H9 (cell line): ENCODE data around the gene CDC25B. TPM values are rescaled to one million over a fixed set of nuclear protein-coding genes. Genes with fewer than 3 reads are reported as not detected.

Experiments
- DNase-seq: peaks from one replicate; pipeline ENCODE4 v3.0.0-alpha.2; 2017
- H2AFZ ChIP-seq: one replicate; pipeline ENCODE4 v1.6.1; 2013; ENCODE audit warnings: mild to moderate bottlenecking, low read length, control low read depth, moderate library complexity
- H2AK5ac ChIP-seq: 2 replicates; pipeline ENCODE4 v1.6.1; 2013; ENCODE audit warnings: low read length, control low read depth, mixed read lengths; ENCODE audit not compliant: insufficient read length
- H2BK120ac ChIP-seq: one replicate; pipeline ENCODE4 v1.6.1; 2013; ENCODE audit warnings: low read depth, mild to moderate bottlenecking, low read length, control low read depth, inconsistent platforms; ENCODE audit not compliant: poor library complexity, severe bottlenecking
- H2BK12ac ChIP-seq: 2 replicates; pipeline ENCODE4 v1.6.1; 2013; ENCODE audit warnings: low read length, control low read depth, mixed read lengths, low read depth; ENCODE audit not compliant: insufficient read length
- H2BK15ac ChIP-seq: 2 replicates; pipeline ENCODE4 v1.6.1; 2013; ENCODE audit warnings: low read depth, low read length, control low read depth
- H2BK20ac ChIP-seq: one replicate; pipeline ENCODE4 v1.6.1; 2013; ENCODE audit warnings: low read depth, mild to moderate bottlenecking, low read length, control low read depth, inconsistent platforms; ENCODE audit not compliant: poor library complexity, severe bottlenecking
- H2BK5ac ChIP-seq: 2 replicates; pipeline ENCODE4 v1.6.1; 2013; ENCODE audit warnings: low read length, control low read depth, mixed read lengths; ENCODE audit not compliant: insufficient read length
- H3K14ac ChIP-seq: 2 replicates; pipeline ENCODE4 v1.6.1; 2013; ENCODE audit warnings: low read length, control low read depth; ENCODE audit not compliant: insufficient read depth
- H3K18ac ChIP-seq: 2 replicates; pipeline ENCODE4 v1.6.1; 2013; ENCODE audit warnings: low read depth, mild to moderate bottlenecking, mixed read lengths, low read length, control low read depth; ENCODE audit not compliant: insufficient read length
- H3K23ac ChIP-seq: 2 replicates; pipeline ENCODE4 v1.6.1; 2013; ENCODE audit warnings: low read length, control low read depth, mixed read lengths, low read depth; ENCODE audit not compliant: insufficient read length
- H3K23me2 ChIP-seq: 2 replicates; pipeline ENCODE4 v1.6.1; 2013; ENCODE audit warnings: low read depth, mild to moderate bottlenecking, mixed read lengths, low read length, control low read depth; ENCODE audit not compliant: insufficient read length, poor library complexity, severe bottlenecking
- H3K27ac ChIP-seq: 2 replicates; pipeline ENCODE4 v1.5.1; 2013; ENCODE audit warnings: low read length, control low read depth, mixed read lengths, low read depth; ENCODE audit not compliant: insufficient read length
- H3K27me3 ChIP-seq: 2 replicates; pipeline ENCODE4 v1.6.1; 2013; ENCODE audit warnings: low read length, control low read depth, inconsistent platforms; ENCODE audit not compliant: insufficient read depth
- H3K4ac ChIP-seq: 2 replicates; pipeline ENCODE4 v1.6.1; 2013; ENCODE audit warnings: low read depth, mild to moderate bottlenecking, control low read depth, inconsistent platforms, low read length, moderate library complexity
- H3K4me1 ChIP-seq: 2 replicates; pipeline ENCODE4 v1.6.1; 2013; ENCODE audit warnings: low read length, control low read depth, inconsistent platforms; ENCODE audit not compliant: insufficient read depth
- H3K4me2 ChIP-seq: 2 replicates; pipeline ENCODE4 v1.6.1; 2013; ENCODE audit warnings: low read length, control low read depth, mixed read lengths; ENCODE audit not compliant: insufficient read length, insufficient read depth
- H3K56ac ChIP-seq: 2 replicates; pipeline ENCODE4 v1.6.1; 2013; ENCODE audit warnings: low read depth, mild to moderate bottlenecking, mixed read lengths, low read length, control low read depth; ENCODE audit not compliant: insufficient read length
- H3K79me1 ChIP-seq: 2 replicates; pipeline ENCODE4 v1.6.1; 2013; ENCODE audit warnings: low read depth, mild to moderate bottlenecking, moderate library complexity, low read length, control low read depth, inconsistent platforms; ENCODE audit not compliant: insufficient read depth, poor library complexity, severe bottlenecking
- H3K79me2 ChIP-seq: 2 replicates; pipeline ENCODE4 v1.6.1; 2013; ENCODE audit warnings: low read length, control low read depth, inconsistent platforms; ENCODE audit not compliant: insufficient read depth
- H3K9ac ChIP-seq: 2 replicates; pipeline ENCODE4 v1.6.1; 2013; ENCODE audit warnings: low read length, control low read depth, mixed read lengths; ENCODE audit not compliant: insufficient read length; ENCODE audit errors: extremely low read depth
- H3K9me3 ChIP-seq: one replicate; pipeline ENCODE4 v1.6.1; 2013; ENCODE audit warnings: low read depth, low read length, inconsistent platforms; ENCODE audit not compliant: control insufficient read depth
- H3T11ph ChIP-seq: one replicate; pipeline ENCODE4 v1.6.1; 2013; ENCODE audit warnings: mild to moderate bottlenecking, low read length, control low read depth, inconsistent platforms
- H4K20me1 ChIP-seq: one replicate; pipeline ENCODE4 v1.6.1; 2013; ENCODE audit not compliant: control insufficient read depth, insufficient read length, insufficient read depth
- H4K5ac ChIP-seq: 2 replicates; pipeline ENCODE4 v1.6.1; 2013; ENCODE audit warnings: low read depth, mild to moderate bottlenecking, mixed read lengths, low read length, control low read depth; ENCODE audit not compliant: insufficient read length
- H4K8ac ChIP-seq: replicated peaks from 2 replicates; pipeline ENCODE4 v1.6.1; 2013; ENCODE audit warnings: low read length, control low read depth, mixed read lengths, low read depth; ENCODE audit not compliant: insufficient read length
- H4K91ac ChIP-seq: 2 replicates; pipeline ENCODE4 v1.6.1; 2013; ENCODE audit warnings: low read depth, mild to moderate bottlenecking, moderate library complexity, mixed read lengths, low read length, control low read depth; ENCODE audit not compliant: insufficient read length
- H3K27ac Mint-ChIP-seq, 3 experiments: 2 replicates in 2 of 3; 3 replicates in 1 of 3; pipeline ENCODE4 v1.8.0; 2020 to 2021; ENCODE audit warnings: mixed read lengths in 3 of 3, mild to moderate bottlenecking in 1 of 3, moderate library complexity in 1 of 3
- H3K27me3 Mint-ChIP-seq: 2 replicates; pipeline ENCODE4 v1.8.0; 2021; ENCODE audit warnings: low read depth, mild to moderate bottlenecking, moderate library complexity, mixed read lengths
- H3K36me3 Mint-ChIP-seq, 3 experiments: 2 replicates in 2 of 3; 3 replicates in 1 of 3; pipeline ENCODE4 v1.8.0; 2020 to 2021; ENCODE audit warnings: low read depth in 3 of 3, mixed read lengths in 3 of 3; ENCODE audit not compliant: insufficient read depth in 1 of 3
- H3K4me1 Mint-ChIP-seq, 2 experiments: 2 replicates each; pipeline ENCODE4 v1.8.0; 2020; ENCODE audit warnings: mixed read lengths in 2 of 2
- H3K4me3 Mint-ChIP-seq, 2 experiments: 2 replicates in 1 of 2; 3 replicates in 1 of 2; pipeline ENCODE4 v1.8.0; 2020 to 2021; ENCODE audit warnings: mild to moderate bottlenecking in 2 of 2, mixed read lengths in 2 of 2, moderate library complexity in 1 of 2
- H3K9me3 Mint-ChIP-seq, 2 experiments: 2 replicates in 1 of 2; 3 replicates in 1 of 2; pipeline ENCODE4 v1.8.0; 2020; ENCODE audit warnings: mild to moderate bottlenecking in 2 of 2, mixed read lengths in 2 of 2, moderate library complexity in 1 of 2
- CTCF ChIP-seq: fragments of 200-600 bp; sonication (generic); conservative IDR thresholded peaks from 3 replicates; pipeline ENCODE4 v1.8.0; 2021; ENCODE audit warnings: antibody characterized with exemption, mild to moderate bottlenecking
- WGBS: extraction: QIAGEN DNeasy Blood & Tissue Kit; methylation state at CpG from one replicate; pipeline ENCODE4 v1.1.7; 2013; ENCODE audit warnings: missing lambda C conversion rate, low lambda C conversion rate, mixed read lengths; ENCODE audit not compliant: insufficient read length; ENCODE audit errors: extremely low coverage; 5-methylcytosine and 5-hydroxymethylcytosine counted together
- total RNA-seq: library from RNA; stranded (reverse); gene quantifications from 2 replicates; pipeline ENCODE4 v1.2.1, GENCODE V29; 2021

Gene CDC25B
- total RNA-seq, 1 experiment from 2014 or later = 24.0 TPM

DNA sequence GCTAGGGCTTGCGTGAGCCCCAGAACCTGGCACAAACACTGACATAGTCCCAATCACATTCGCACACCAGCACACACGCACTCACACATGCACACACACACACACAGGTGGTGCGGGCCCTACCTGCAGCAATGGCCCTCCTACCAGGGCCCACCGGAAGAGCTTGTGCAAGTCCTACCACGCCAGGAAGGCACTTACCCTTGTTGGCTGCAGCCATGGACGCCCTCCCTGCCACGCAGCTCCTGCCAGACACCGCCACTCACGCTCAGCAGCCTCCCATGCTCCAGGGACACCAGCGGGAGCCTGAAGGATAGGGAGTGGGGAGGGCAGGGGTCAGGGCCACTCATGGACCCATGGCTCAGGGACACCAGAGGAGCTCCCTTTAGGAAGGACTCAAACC is 36.2 kb upstream of the CDC25B start:
- no peak overlapping the region for H3K4me2 ChIP-seq
- no peak overlapping the region for H2AK5ac ChIP-seq
- no peak for TF ChIP-seq CTCF
- H3T11ph ChIP-seq = no peak overlapping the region
- no peak overlapping the region for H2BK20ac ChIP-seq
- no peak overlapping the region for H4K5ac ChIP-seq
- no peak overlapping the region for H3K18ac ChIP-seq
- peaks cover 0 to 6% of the 10 kb centered on the region in 2 experiments; a peak in 3 of 4 replicates for H3K4me1 Mint-ChIP-seq
- H3K27me3 ChIP-seq = no peaks in the 10 kb centered on the region
- peaks cover 20 to 32% (median 25%) of the 10 kb centered on the region in 3 experiments; a peak in 6 of 7 replicates for H3K36me3 Mint-ChIP-seq
- no peaks in the 10 kb centered on the region for H3K79me2 ChIP-seq
- no peaks in the 10 kb centered on the region for H3K9me3 Mint-ChIP-seq
- H3K79me1 ChIP-seq = peaks cover 3% of the 10 kb centered on the region
- H4K8ac ChIP-seq = no peak overlapping the region
- H3K14ac ChIP-seq = no peak overlapping the region; the same call in 1 of the 2 replicates
- H3K9ac ChIP-seq = no peak overlapping the region
- peak overlapping the region in 1 of 2 experiments; percentile 13; a peak in 1 of 5 replicates for H3K4me3 Mint-ChIP-seq
- peaks cover 2% of the 10 kb centered on the region for H3K23me2 ChIP-seq
- H2BK15ac ChIP-seq = no peak overlapping the region
- H2BK5ac ChIP-seq = no peak overlapping the region
- no peak overlapping the region for H3K27ac ChIP-seq
- no peaks in the 10 kb centered on the region for H3K9me3 ChIP-seq
- H3K56ac ChIP-seq = no peak overlapping the region
- H4K20me1 ChIP-seq = no peaks in the 10 kb centered on the region
- H3K4ac ChIP-seq = no peak overlapping the region
- no peak overlapping the region for H3K23ac ChIP-seq
- no peak for DNase-seq
- no peaks in the 10 kb centered on the region for H3K27me3 Mint-ChIP-seq
- H2BK12ac ChIP-seq = no peak overlapping the region
- WGBS = no CpG with 5 or more reads among the region's 11 CpGs
- no peaks in the 10 kb centered on the region for H3K4me1 ChIP-seq
- H4K91ac ChIP-seq = no peak overlapping the region
- H3K27ac Mint-ChIP-seq = peak overlapping the region in 2 of 3 experiments; percentile 2 to 32; a peak in 4 of 7 replicates
- no peak overlapping the region for H2AFZ ChIP-seq
- H2BK120ac ChIP-seq = no peak overlapping the region
